ENCODE results near the gene ZNF2. TPM values are rescaled to one million over a fixed set of nuclear protein-coding genes. Genes with fewer than 3 reads are reported as not detected.
A peak's percentile ranks its signal among the peaks of the same experiment; 100 is the strongest.

ZNF2 gene
- total RNA-seq, 3 donors from 2014 or later = 2.4 to 8.2 (median 3.6) TPM

DNA sequence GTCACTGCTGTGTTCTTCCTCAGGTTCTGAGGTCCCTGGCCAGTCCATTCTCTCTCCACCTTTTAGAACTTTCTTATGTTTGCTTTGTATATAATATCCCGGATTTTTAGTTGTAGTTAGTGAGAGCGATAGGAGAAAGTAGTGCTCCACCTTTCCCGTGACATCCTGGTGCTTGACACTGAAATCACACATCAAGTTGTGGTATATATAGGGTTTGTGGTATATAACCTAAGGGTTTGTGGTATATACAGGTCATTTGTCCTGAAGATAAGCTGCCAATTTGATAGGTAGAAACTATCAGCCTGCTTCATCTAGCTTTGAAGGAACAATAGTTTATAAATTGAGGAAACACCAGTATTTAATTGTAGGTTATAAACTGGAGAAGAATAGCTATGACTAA is 54.8 kb downstream of the ZNF2 start:
- Histone ChIP-seq H3K27ac (no peak overlapping the region), H3K36me3 (no peaks in the 10 kb centered on the region), H3K4me1 (no peaks in the 10 kb centered on the region), H3K4me3 (no peak overlapping the region), H3K9me3 (peaks cover 81 to 98% of the 10 kb centered on the region in 2 donors), H3K27me3 (no peaks in the 10 kb centered on the region)
- intact Hi-C loops (cut with DNase I; ENCODE audit: low total_unique reads) = no loop called here
- DNase-seq (ENCODE audit: low spot score in 2 of 2) = no peak
- no peak for TF ChIP-seq POLR2A (IDR thresholded peaks at IDR 0.05)

DNA sequence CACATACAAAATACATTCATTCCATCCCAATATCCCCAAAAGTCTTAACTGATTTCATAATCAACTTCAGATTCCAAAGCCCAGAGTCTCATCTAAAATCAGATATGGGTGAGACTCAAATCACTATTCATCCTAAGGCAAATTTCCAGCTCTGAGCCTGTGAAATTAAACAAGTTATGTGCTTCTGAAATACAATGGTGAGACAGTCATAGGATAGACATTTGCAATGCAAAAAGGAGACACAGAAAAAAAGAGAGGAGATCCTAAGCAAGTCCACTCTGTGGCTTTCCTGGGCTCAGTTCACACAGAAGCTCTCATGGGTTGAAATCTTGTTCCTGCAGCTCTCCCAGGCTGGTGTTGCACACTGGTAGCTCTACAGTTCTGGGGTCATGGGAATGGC is 60.0 kb downstream of the ZNF2 start:
- TF ChIP-seq POLR2AphosphoS5 (IDR thresholded peaks at IDR 0.05) (no peak), POLR2A (IDR thresholded peaks at IDR 0.05) (no peak)
- TF ChIP-seq, protein P1, sequence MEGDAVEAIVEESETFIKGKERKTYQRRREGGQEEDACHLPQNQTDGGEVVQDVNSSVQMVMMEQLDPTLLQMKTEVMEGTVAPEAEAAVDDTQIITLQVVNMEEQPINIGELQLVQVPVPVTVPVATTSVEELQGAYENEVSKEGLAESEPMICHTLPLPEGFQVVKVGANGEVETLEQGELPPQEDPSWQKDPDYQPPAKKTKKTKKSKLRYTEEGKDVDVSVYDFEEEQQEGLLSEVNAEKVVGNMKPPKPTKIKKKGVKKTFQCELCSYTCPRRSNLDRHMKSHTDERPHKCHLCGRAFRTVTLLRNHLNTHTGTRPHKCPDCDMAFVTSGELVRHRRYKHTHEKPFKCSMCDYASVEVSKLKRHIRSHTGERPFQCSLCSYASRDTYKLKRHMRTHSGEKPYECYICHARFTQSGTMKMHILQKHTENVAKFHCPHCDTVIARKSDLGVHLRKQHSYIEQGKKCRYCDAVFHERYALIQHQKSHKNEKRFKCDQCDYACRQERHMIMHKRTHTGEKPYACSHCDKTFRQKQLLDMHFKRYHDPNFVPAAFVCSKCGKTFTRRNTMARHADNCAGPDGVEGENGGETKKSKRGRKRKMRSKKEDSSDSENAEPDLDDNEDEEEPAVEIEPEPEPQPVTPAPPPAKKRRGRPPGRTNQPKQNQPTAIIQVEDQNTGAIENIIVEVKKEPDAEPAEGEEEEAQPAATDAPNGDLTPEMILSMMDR (IDR thresholded peaks at IDR 0.05) = no peak
- Histone ChIP-seq H3K27me3 (no peaks in the 10 kb centered on the region), H3K9me3 (peaks cover 32 to 56% of the 10 kb centered on the region in 2 donors), H3K4me3 (no peak overlapping the region), H3K27ac (no peak overlapping the region), H3K36me3 (no peaks in the 10 kb centered on the region), H3K4me1 (no peaks in the 10 kb centered on the region)
- DNase-seq (ENCODE audit: low spot score in 2 of 2) = no peak
- intact Hi-C loops (cut with DNase I; ENCODE audit: low total_unique reads) = no loop called here

DNA sequence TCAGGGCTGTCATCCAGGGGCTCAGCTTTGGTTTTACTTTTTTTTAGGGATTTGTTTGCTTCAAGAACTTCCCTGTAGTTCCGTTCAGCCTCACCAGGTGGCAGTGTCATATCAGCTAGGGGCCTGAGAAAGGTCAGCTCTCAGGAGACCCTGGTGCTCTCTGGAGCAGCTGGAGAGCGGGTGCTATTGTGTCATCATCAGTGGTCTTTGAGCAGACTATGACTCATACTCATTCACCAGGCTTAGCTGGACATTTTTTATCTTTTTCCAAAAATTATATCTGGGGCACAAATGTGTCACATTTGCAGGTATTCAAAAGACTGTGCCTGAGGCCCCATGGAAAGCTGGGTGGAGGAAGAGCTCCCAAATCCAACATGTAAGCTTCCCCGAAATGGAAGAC is 66.1 kb downstream of the ZNF2 start:
- H3K4me1 ChIP-seq = no peaks in the 10 kb centered on the region
- no peaks in the 10 kb centered on the region for H3K9me3 ChIP-seq
- no peak for TF ChIP-seq POLR2AphosphoS5 (IDR thresholded peaks at IDR 0.05)
- TF ChIP-seq, protein P1 (IDR thresholded peaks at IDR 0.05) = peak; percentile 60 to 83 (median 63)
- H3K27ac ChIP-seq = no peak overlapping the region
- H3K4me3 ChIP-seq = no peak overlapping the region
- intact Hi-C loops (cut with DNase I; ENCODE audit: low total_unique reads) = no loop called here
- peak; percentile 63 to 67 for DNase-seq (ENCODE audit: low spot score in 2 of 2)
- H3K27me3 ChIP-seq = no peaks in the 10 kb centered on the region
- H3K36me3 ChIP-seq = no peaks in the 10 kb centered on the region

DNA sequence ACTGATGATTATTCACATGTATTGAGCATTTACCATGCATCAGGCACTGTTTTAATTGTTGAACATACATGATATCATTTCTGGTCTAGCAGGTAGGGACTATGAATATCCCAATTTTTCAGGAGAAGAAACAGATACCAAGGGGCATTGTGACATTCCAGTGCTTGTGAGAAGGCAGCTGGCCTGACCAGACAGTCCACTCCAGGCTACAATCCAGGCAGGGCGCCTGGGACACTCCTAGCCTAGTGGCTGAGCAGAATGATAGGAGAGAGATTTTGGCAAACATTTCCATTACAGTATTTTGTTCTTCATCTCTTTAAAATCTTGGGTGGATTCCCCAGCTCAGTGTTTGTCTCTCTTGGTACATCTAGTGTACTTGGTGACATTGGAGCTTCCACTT is 66.6 kb downstream of the ZNF2 start:
- intact Hi-C loops (cut with DNase I; ENCODE audit: low total_unique reads) = no loop called here
- Histone ChIP-seq H3K27ac (no peak overlapping the region), H3K27me3 (no peaks in the 10 kb centered on the region), H3K9me3 (no peaks in the 10 kb centered on the region), H3K4me1 (no peaks in the 10 kb centered on the region), H3K4me3 (no peak overlapping the region), H3K36me3 (no peaks in the 10 kb centered on the region)
- no peak for DNase-seq (ENCODE audit: low spot score in 2 of 2)
- no peak for TF ChIP-seq POLR2AphosphoS5 (IDR thresholded peaks at IDR 0.05)
- no peak for TF ChIP-seq POLR2A (IDR thresholded peaks at IDR 0.05)
- TF ChIP-seq, protein P1 (IDR thresholded peaks at IDR 0.05) = no peak

Other genes starting within 250 kb of the ZNF2 start
- 1 to 10 TPM in 1 of 3 donors, under 1 TPM in 1, not detected in 1; 0.32 to 2.3 TPM for gene MAL, start 140.1 kb upstream of the ZNF2 start, total RNA-seq
- 10 to 100 TPM; 37.4 to 54.4 (median 43.8) TPM for gene MRPS5, start 44.0 kb upstream of the ZNF2 start, total RNA-seq
- gene ZNF514, start 6.0 kb upstream of the ZNF2 start, total RNA-seq = 10 to 100 TPM; 18.7 to 36.1 (median 25.3) TPM
- 1 to 10 TPM; 3.7 to 8.6 (median 6.9) TPM for gene ZNF892, start 41.7 kb downstream of the ZNF2 start, total RNA-seq
- gene PROM2, start 108.6 kb downstream of the ZNF2 start, total RNA-seq = 10 to 100 TPM in 2 of 3 donors, 1 to 10 TPM in 1; 1.4 to 48.8 (median 47.7) TPM
- 10 to 100 TPM; 14.4 to 30.1 (median 15.1) TPM for gene KCNIP3, start 131.5 kb downstream of the ZNF2 start, total RNA-seq
- gene FAHD2A, start 236.9 kb downstream of the ZNF2 start, total RNA-seq = 10 to 100 TPM; 19.3 to 50.1 (median 24.3) TPM

Data from breast epithelium (tissue), 4 donors.